Mesodermal cell (in vitro differentiated cells): ENCODE measurements around the gene ATP6V0E1. TPM values are rescaled to one million over a fixed set of nuclear protein-coding genes. Genes with fewer than 3 reads are reported as not detected.

Experiments used
- H3K27ac ChIP-seq: 2 replicates; pipeline ENCODE4 v1.7.0; 2013; ENCODE audit warnings: mild to moderate bottlenecking, low read depth, low read length, moderate library complexity; ENCODE audit not compliant: severe bottlenecking
- H3K36me3 ChIP-seq: 2 replicates; pipeline ENCODE4 v1.7.1; 2013; ENCODE audit warnings: mild to moderate bottlenecking, low read length, moderate library complexity; ENCODE audit not compliant: control insufficient read depth, insufficient read depth
- H3K4me1 ChIP-seq: one replicate; pipeline ENCODE4 v1.7.1; 2013; ENCODE audit warnings: mild to moderate bottlenecking, low read length; ENCODE audit not compliant: insufficient read depth, control insufficient read depth, poor library complexity, severe bottlenecking
- H3K4me3 ChIP-seq: 2 replicates; pipeline ENCODE4 v1.7.0; 2013; ENCODE audit warnings: low read length, control low read depth, mild to moderate bottlenecking; ENCODE audit not compliant: insufficient read depth, poor library complexity, severe bottlenecking; ENCODE audit errors: extremely low read depth
- H3K9me3 ChIP-seq: 2 replicates; pipeline ENCODE4 v1.7.1; 2013; ENCODE audit warnings: mild to moderate bottlenecking, low read length, moderate library complexity; ENCODE audit not compliant: control insufficient read depth
- WGBS, 2 experiments: methylation state at CpG; one replicate each; pipeline ENCODE4 v1.1.5; 2013; ENCODE audit warnings: missing lambda C conversion rate in 2 of 2; ENCODE audit not compliant: insufficient coverage in 2 of 2; 5-methylcytosine and 5-hydroxymethylcytosine counted together
- polyA plus RNA-seq, 2 experiments: library from polyadenylated mRNA; stranded (reverse); fragments of 50-300 nt; gene quantifications; one replicate each; pipeline ENCODE4 v1.2.3, GENCODE V29; 2013

ATP6V0E1 gene
- 154 TPM for polyA plus RNA-seq (2013, experiment 1 of 2)
- 125 TPM for polyA plus RNA-seq (2013, experiment 2 of 2)

DNA sequence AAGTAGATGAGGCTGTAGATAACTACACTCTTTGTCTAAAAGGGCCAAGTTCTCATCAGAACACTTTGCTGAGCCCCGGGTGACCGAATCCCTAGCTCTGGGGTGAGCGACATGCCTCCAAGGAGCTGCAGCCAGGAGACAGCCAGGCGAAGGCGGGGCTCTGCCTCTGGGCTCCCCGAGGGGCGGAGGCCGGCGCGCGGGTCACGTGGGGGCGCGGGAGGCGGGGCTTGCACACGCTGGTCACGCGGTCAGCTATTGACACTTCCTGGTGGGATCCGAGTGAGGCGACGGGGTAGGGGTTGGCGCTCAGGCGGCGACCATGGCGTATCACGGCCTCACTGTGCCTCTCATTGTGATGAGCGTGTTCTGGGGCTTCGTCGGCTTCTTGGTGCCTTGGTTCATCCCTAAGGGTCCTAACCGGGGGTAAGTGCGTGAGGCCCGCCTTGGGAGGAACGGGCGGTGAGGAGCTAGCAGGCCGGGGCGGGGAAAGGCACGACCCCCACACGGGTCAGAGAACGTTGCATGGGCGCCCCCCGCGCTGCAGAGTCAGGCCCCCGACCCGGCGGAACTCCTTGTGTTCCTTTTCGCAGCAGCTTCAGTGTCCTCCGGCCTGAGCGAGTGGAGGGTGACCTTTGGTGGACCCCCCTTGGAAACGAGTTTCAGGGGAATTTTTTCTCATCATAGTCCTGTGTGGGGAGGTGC is at the start of gene ATP6V0E1:
ATP6V0E1 (plus strand) TSS at position 230 of the 702 bp plus-strand sequence; CDS start at position 320, 90 bp downstream.
- Histone ChIP-seq H3K27ac (peak within 1 kb of the TSS; percentile 87), H3K9me3 (no peaks in the 10 kb centered on the region), H3K36me3 (peaks cover 26% of the 10 kb centered on the region), H3K4me1 (no peaks in the 10 kb centered on the region), H3K4me3 (peak within 1 kb of the TSS; percentile 91)
- 0% methylated on average over 41 to 42 of the region's 49 CpGs for WGBS, 2 experiments

DNA sequence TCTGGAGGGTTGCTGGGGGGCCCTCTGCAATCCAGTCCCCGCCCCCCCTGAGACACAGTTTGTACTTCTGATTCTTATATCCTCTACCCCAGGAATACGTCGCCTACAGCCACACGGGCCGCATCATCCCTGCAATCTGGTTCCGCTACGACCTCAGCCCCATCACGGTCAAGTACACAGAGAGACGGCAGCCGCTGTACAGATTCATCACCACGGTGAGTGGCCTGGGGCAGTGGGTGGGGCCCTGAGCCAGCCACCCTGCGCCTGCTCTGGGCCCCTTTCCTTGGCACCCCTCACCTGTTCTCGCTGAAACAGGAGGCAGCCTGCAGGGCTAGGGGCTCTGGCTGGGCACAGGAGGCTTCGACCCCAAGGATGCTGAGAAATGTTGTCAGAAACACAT is 48.5 kb upstream of the ATP6V0E1 start:
- Histone ChIP-seq H3K9me3 (no peaks in the 10 kb centered on the region), H3K4me3 (no peak overlapping the region), H3K4me1 (peaks cover 29% of the 10 kb centered on the region), H3K27ac (no peak overlapping the region), H3K36me3 (peaks cover 64% of the 10 kb centered on the region)
- WGBS, 2 experiments, result 94 to 99% methylated on average over 8 to 13 of the region's 14 CpGs

GRCh38 chr5:172936401-172936800 is 47.2 kb upstream of the ATP6V0E1 start:
- Histone ChIP-seq H3K9me3 (no peaks in the 10 kb centered on the region), H3K27ac (no peak overlapping the region), H3K36me3 (peaks cover 77% of the 10 kb centered on the region), H3K4me1 (peaks cover 21% of the 10 kb centered on the region), H3K4me3 (no peak overlapping the region)
- WGBS, 2 experiments, result 94 to 96% methylated on average over 5 of the region's 5 CpGs

GRCh38 chr5:172939071-172939470 is 44.5 kb upstream of the ATP6V0E1 start:
- H3K9me3 ChIP-seq, result no peaks in the 10 kb centered on the region
- H3K36me3 ChIP-seq, result peaks cover 67% of the 10 kb centered on the region
- H3K4me1 ChIP-seq, result peaks cover 26% of the 10 kb centered on the region
- H3K27ac ChIP-seq, result peak overlapping the region; percentile 73
- H3K4me3 ChIP-seq, result no peak overlapping the region
- WGBS, 2 experiments, result 82 to 88% methylated on average over 9 to 10 of the region's 10 CpGs

DNA sequence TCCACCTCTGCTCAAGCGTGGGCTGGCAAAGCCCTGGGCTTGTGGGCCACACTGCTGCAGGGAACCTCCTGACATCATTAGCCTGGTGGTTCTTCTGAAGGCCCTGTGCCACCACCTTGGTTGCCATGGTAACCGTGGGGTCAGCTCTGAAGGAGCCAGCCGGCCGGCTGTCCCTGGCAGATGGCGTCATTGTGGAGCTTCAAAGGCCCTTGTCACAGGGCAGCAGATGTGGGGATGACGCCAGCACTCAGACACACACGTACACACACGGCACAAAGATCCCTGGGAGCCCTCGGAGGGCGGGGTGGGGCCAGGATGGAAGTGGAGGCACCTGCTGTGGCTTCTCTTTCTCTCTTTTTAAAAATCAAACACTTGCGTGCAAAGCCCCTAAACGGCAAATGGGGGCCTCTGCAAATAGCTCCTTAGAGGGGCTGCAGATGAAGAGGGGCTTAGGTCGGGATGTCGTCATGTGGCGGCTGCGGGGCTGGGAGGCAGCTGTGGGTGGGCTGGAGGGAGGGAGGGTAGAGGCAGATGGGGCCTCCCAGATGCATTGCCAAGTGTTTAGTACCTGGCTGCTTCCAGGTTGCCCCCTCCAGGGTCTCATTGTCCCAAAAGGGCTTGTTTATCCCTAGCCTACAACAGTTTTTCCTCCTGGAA is 43.8 kb upstream of the ATP6V0E1 start:
- Histone ChIP-seq H3K27ac (peak overlapping the region; percentile 73), H3K36me3 (peaks cover 65% of the 10 kb centered on the region), H3K4me1 (peaks cover 28% of the 10 kb centered on the region), H3K9me3 (no peaks in the 10 kb centered on the region), H3K4me3 (no peak overlapping the region)
- WGBS, 2 experiments, result 90 to 91% methylated on average over 14 of the region's 16 CpGs

DNA sequence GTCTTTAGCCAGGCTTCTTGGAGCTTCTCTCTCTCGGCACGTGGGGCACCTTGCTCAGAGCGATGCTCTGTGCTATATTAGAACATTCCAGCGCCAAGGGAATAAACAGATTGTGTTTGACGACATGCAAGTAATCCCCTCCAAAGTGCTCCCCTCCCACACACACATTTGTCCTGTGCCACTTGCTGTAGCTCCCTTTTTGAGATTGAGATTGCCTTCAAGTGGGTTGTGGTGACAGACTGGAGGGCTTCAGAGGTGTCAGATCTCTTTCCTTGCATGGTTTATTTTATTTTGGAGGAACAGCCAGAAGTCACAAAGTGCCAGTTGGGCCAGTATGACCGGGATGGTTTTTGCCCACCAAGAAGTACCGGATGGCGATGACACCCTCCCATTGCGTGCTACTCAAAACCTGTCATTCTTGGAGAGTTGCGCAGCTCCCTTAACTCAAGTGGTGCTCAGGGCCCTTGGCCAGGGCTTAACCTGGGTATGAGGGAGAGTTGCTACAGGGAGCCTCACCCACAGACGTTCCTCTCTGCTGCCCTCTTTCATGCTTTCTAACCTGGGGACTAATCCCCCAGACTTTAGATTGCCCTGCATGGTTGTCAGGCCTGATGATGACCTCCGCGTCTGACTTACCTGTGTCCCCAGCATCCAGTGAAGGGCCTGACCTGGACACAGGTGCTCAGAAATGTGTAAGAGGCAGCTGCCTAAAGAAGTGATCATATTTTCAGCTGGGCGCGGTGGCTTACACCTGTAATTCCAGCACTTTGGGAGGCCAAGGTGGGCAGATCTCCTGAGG is 43.1 kb upstream of the ATP6V0E1 start:
- Histone ChIP-seq H3K9me3 (no peaks in the 10 kb centered on the region), H3K36me3 (peaks cover 63% of the 10 kb centered on the region), H3K4me3 (no peak overlapping the region), H3K27ac (peak overlapping the region; percentile 73), H3K4me1 (peaks cover 35% of the 10 kb centered on the region)
- WGBS, 2 experiments, result 98 to 99% methylated on average over 10 to 12 of the region's 15 CpGs

DNA sequence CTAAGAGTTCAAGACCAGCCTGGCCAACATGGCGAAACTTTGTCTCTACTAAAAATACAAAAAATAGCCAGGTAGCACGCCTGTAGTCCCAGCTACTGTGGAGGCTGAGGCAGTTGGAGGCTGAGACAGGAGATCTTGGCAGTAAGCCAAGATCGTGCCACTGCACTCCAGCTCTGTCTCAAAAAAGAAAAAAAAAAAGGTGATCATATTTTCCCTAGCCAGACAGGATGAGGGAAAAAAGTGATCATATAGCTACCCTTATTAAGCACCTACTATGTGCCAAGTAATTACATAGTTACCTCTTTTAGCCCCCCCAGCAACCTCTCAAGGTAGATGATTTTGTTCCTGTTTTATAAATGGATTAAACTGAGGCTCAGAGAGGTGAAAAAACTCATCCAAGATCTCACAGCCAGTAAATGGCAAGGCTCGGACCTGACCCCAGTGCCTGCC is 42.5 kb upstream of the ATP6V0E1 start:
- Histone ChIP-seq H3K27ac (no peak overlapping the region), H3K36me3 (peaks cover 61% of the 10 kb centered on the region), H3K4me3 (no peak overlapping the region), H3K9me3 (no peaks in the 10 kb centered on the region), H3K4me1 (peaks cover 35% of the 10 kb centered on the region)
- 80 to 85% methylated on average over 1 to 2 of the region's 4 CpGs for WGBS, 2 experiments

DNA sequence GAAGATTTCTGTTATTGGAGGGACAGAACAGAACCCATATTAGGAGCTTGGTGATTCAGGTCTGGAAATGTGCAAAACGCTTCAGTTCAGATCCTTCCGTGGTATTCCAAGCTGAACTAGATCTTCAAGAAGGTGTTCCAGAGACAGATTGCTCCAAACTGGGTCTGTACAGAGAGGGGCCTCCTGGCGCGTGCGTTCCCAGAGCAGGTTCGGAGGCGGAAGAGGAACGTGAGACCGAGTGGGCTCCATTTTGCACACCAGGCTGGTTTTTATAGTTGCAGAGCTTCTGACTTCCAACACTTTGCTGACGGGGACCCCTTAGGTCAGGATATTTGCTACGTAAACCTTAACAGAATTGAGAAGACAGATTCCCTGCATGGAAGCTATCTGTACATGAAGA is 41.0 kb upstream of the ATP6V0E1 start:
- H3K4me1 ChIP-seq, result peaks cover 40% of the 10 kb centered on the region
- WGBS, 2 experiments, result 89 to 91% methylated on average over 11 of the region's 11 CpGs
- H3K4me3 ChIP-seq, result no peak overlapping the region
- H3K9me3 ChIP-seq, result no peaks in the 10 kb centered on the region
- peak overlapping the region; percentile 91 for H3K27ac ChIP-seq
- H3K36me3 ChIP-seq, result peaks cover 56% of the 10 kb centered on the region

DNA sequence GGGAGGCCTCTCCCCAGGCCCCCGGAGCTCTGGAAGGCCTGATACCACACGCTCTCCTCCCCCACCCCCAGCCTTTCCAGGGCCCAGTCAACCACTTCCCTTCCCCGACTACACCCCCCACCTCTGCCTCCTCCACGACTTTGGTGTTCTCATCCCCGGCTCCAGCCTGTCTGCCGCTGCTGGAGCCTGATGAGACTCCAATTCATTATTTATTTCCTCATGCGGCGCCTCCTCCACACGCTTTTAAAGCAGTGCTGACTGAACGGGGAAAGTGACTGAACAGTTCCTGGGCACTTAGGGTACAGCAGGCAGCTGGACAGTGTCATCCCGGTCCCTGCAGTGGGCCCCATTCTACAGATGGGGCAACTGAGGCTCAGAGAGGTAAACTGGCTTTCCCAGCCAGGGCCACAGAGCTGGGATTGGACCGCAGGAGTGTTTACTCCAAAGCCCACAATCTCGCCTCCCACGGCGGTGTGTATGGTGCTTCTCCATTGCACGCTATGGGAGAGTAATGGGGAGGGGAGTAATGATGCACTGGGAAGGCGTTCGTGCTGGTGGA is 40.2 kb upstream of the ATP6V0E1 start:
- H3K36me3 ChIP-seq, result peaks cover 52% of the 10 kb centered on the region
- WGBS, 2 experiments, result 42 to 43% methylated on average over 10 to 15 of the region's 18 CpGs
- no peak overlapping the region for H3K4me3 ChIP-seq
- H3K27ac ChIP-seq, result peak overlapping the region; percentile 91
- H3K4me1 ChIP-seq, result peaks cover 47% of the 10 kb centered on the region
- H3K9me3 ChIP-seq, result no peaks in the 10 kb centered on the region

GRCh38 chr5:172943906-172944305 is 39.7 kb upstream of the ATP6V0E1 start:
- Histone ChIP-seq H3K4me3 (no peak overlapping the region), H3K4me1 (peaks cover 47% of the 10 kb centered on the region), H3K9me3 (no peaks in the 10 kb centered on the region), H3K36me3 (peaks cover 53% of the 10 kb centered on the region), H3K27ac (peak overlapping the region; percentile 91)
- WGBS, 2 experiments, result 77 to 92% methylated on average over 3 to 6 of the region's 8 CpGs
